GM23338 (cell line): ENCODE results near the gene SCART1.

ENCODE experiments used
- CREB1 ChIP-seq: fragments of 250-450 bp; sonication (Bioruptor Pico); IDR thresholded peaks from 2 replicates; pipeline ENCODE4 v1.5.0; 2020; ENCODE audit warnings: low read depth, mild to moderate bottlenecking, moderate library complexity
- EZH2 ChIP-seq: fragments of 200-600 bp; sonication (generic); IDR thresholded peaks from one replicate; pipeline ENCODE4 v1.8.0; 2017; ENCODE audit warnings: antibody characterized with exemption, mild to moderate bottlenecking, low read depth; ENCODE audit not compliant: unreplicated experiment
- EZH2phosphoT487 ChIP-seq: fragments of 200-600 bp; sonication (generic); IDR thresholded peaks from one replicate; pipeline ENCODE4 v1.8.1; 2018; ENCODE audit warnings: antibody characterized with exemption; ENCODE audit not compliant: unreplicated experiment
- JUNB ChIP-seq: IDR thresholded peaks from one replicate; pipeline ENCODE4 v1.6.1; 2016; ENCODE audit warnings: antibody characterized with exemption; ENCODE audit not compliant: unreplicated experiment
- NANOG ChIP-seq: IDR thresholded peaks from 2 replicates; pipeline ENCODE4 v1.6.1; 2016; ENCODE audit warnings: antibody characterized with exemption, borderline replicate concordance
- POLR2AphosphoS5 ChIP-seq: IDR thresholded peaks from 2 replicates; pipeline ENCODE4 v1.6.1; 2016; ENCODE audit warnings: antibody characterized with exemption, low read depth
- STAT1 ChIP-seq: IDR thresholded peaks from one replicate; pipeline ENCODE4 v1.6.1; 2016; ENCODE audit warnings: antibody characterized with exemption; ENCODE audit not compliant: unreplicated experiment
- ZNF114 ChIP-seq: fragments of 250-450 bp; sonication (Bioruptor Pico); IDR thresholded peaks from 2 replicates; pipeline ENCODE4 v1.5.0; 2020; ENCODE audit warnings: mild to moderate bottlenecking, moderate library complexity
- ZNF331 ChIP-seq: fragments of 250-450 bp; sonication (Bioruptor Pico); IDR thresholded peaks from 2 replicates; pipeline ENCODE4 v1.5.0; 2020; ENCODE audit warnings: low read depth, mild to moderate bottlenecking, moderate library complexity
- ZNF462 ChIP-seq: fragments of 250-450 bp; sonication (Bioruptor Pico); IDR thresholded peaks from 2 replicates; pipeline ENCODE4 v1.5.0; 2020; ENCODE audit warnings: mild to moderate bottlenecking, moderate library complexity
- TF ChIP-seq, protein P1 (sequence below), 2 experiments: fragments of 200-600 bp in 1 of 2; sonication (generic) in 1 of 2; conservative IDR thresholded peaks; 2 replicates each; pipeline versions ENCODE4 v1.5.1 to v1.6.1; 2016 to 2017; ENCODE audit warnings: antibody characterized with exemption in 2 of 2, low read depth in 2 of 2, mild to moderate bottlenecking in 2 of 2, moderate library complexity in 1 of 2
- TF ChIP-seq, protein P2 (sequence below): IDR thresholded peaks from one replicate; pipeline ENCODE4 v1.6.1; 2018; ENCODE audit warnings: antibody characterized with exemption; ENCODE audit not compliant: unreplicated experiment
- TF ChIP-seq, protein P3 (sequence below): IDR thresholded peaks from 2 replicates; pipeline ENCODE4 v1.6.1; 2016; ENCODE audit warnings: antibody characterized with exemption

- TF ChIP-seq, protein P1, sequence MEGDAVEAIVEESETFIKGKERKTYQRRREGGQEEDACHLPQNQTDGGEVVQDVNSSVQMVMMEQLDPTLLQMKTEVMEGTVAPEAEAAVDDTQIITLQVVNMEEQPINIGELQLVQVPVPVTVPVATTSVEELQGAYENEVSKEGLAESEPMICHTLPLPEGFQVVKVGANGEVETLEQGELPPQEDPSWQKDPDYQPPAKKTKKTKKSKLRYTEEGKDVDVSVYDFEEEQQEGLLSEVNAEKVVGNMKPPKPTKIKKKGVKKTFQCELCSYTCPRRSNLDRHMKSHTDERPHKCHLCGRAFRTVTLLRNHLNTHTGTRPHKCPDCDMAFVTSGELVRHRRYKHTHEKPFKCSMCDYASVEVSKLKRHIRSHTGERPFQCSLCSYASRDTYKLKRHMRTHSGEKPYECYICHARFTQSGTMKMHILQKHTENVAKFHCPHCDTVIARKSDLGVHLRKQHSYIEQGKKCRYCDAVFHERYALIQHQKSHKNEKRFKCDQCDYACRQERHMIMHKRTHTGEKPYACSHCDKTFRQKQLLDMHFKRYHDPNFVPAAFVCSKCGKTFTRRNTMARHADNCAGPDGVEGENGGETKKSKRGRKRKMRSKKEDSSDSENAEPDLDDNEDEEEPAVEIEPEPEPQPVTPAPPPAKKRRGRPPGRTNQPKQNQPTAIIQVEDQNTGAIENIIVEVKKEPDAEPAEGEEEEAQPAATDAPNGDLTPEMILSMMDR (conservative IDR thresholded peaks at IDR 0.05; ENCODE audit: low read depth in 2 of 2) = no peak
- no peak for TF ChIP-seq EZH2phosphoT487
- TF ChIP-seq STAT1 = no peak
- no peak for TF ChIP-seq POLR2AphosphoS5
- no peak for TF ChIP-seq ZNF331
- TF ChIP-seq, protein P2, sequence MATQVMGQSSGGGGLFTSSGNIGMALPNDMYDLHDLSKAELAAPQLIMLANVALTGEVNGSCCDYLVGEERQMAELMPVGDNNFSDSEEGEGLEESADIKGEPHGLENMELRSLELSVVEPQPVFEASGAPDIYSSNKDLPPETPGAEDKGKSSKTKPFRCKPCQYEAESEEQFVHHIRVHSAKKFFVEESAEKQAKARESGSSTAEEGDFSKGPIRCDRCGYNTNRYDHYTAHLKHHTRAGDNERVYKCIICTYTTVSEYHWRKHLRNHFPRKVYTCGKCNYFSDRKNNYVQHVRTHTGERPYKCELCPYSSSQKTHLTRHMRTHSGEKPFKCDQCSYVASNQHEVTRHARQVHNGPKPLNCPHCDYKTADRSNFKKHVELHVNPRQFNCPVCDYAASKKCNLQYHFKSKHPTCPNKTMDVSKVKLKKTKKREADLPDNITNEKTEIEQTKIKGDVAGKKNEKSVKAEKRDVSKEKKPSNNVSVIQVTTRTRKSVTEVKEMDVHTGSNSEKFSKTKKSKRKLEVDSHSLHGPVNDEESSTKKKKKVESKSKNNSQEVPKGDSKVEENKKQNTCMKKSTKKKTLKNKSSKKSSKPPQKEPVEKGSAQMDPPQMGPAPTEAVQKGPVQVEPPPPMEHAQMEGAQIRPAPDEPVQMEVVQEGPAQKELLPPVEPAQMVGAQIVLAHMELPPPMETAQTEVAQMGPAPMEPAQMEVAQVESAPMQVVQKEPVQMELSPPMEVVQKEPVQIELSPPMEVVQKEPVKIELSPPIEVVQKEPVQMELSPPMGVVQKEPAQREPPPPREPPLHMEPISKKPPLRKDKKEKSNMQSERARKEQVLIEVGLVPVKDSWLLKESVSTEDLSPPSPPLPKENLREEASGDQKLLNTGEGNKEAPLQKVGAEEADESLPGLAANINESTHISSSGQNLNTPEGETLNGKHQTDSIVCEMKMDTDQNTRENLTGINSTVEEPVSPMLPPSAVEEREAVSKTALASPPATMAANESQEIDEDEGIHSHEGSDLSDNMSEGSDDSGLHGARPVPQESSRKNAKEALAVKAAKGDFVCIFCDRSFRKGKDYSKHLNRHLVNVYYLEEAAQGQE = no peak
- no peak for TF ChIP-seq CREB1 (CRISPR knock-in tag)
- TF ChIP-seq EZH2 = no peak
- no peak for TF ChIP-seq JUNB
- TF ChIP-seq, protein P3, sequence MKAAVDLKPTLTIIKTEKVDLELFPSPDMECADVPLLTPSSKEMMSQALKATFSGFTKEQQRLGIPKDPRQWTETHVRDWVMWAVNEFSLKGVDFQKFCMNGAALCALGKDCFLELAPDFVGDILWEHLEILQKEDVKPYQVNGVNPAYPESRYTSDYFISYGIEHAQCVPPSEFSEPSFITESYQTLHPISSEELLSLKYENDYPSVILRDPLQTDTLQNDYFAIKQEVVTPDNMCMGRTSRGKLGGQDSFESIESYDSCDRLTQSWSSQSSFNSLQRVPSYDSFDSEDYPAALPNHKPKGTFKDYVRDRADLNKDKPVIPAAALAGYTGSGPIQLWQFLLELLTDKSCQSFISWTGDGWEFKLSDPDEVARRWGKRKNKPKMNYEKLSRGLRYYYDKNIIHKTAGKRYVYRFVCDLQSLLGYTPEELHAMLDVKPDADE = no peak
- TF ChIP-seq ZNF114 (CRISPR knock-in tag) = no peak
- TF ChIP-seq ZNF462 = no peak
- no peak for TF ChIP-seq NANOG
Observed at GRCh38 chr10:133456041-133456951, 2.6 kb downstream of the SCART1 start.
